OCI-LY7 (cell line): ENCODE measurements around the gene EIF4E3. TPM values are rescaled to one million over a fixed set of nuclear protein-coding genes. Genes with fewer than 3 reads are reported as not detected.

Experiments
- BruUV-seq: library from RNA; stranded (reverse); fragments of 400-500 nt; replicated peaks from 2 replicates; lab custom pipeline; 2021; lab: Mats Ljungman, UMichigan
- CTCF ChIA-PET: fragments of 300-600 bp; sonication (Branson Sonifier 250); formaldehyde crosslinking; loops from one replicate; lab custom pipeline; 2022; ENCODE audit warnings: antibody characterized with exemption; ENCODE audit not compliant: unreplicated experiment; lab: Charles Lee
- POLR2A ChIA-PET: fragments of 300-600 bp; sonication (Branson Sonifier 250); formaldehyde crosslinking; loops from one replicate; lab custom pipeline; 2022; ENCODE audit warnings: antibody characterized with exemption; lab: Charles Lee
- DNase-seq: peaks from one replicate; pipeline ENCODE4 v3.0.0-alpha.2; 2015; ENCODE audit warnings: low spot score
- H2AFZ ChIP-seq: fragments of 200-600 bp; sonication (generic), shearing (Covaris generic); 2 replicates; pipeline ENCODE4 v1.6.1; 2014; ENCODE audit warnings: mild to moderate bottlenecking, antibody characterized with exemption, low read length, moderate library complexity
- H3K27ac ChIP-seq: fragments of 200-600 bp; sonication (generic); 2 replicates; pipeline ENCODE4 v1.5.1; 2014; ENCODE audit warnings: mixed run types, low read depth, mild to moderate bottlenecking, moderate library complexity, low read length, inconsistent platforms; ENCODE audit not compliant: poor library complexity, severe bottlenecking
- H3K36me3 ChIP-seq: fragments of 200-600 bp; sonication (generic); 2 replicates; pipeline ENCODE4 v1.6.1; 2014; ENCODE audit warnings: mild to moderate bottlenecking, antibody characterized with exemption, low read length, moderate library complexity, mixed read lengths; ENCODE audit not compliant: insufficient read depth
- H3K4me1 ChIP-seq: fragments of 200-600 bp; sonication (generic); 2 replicates; pipeline ENCODE4 v1.5.1; 2014; ENCODE audit warnings: mild to moderate bottlenecking, low read length; ENCODE audit not compliant: insufficient read depth, poor library complexity, severe bottlenecking
- H3K4me2 ChIP-seq: fragments of 200-600 bp; sonication (generic); 2 replicates; pipeline ENCODE4 v1.6.1; 2014; ENCODE audit warnings: mild to moderate bottlenecking, low read length
- H3K4me3 ChIP-seq: fragments of 200-600 bp; sonication (generic); 2 replicates; pipeline ENCODE4 v1.5.1; 2014; ENCODE audit warnings: mild to moderate bottlenecking, low read depth, low read length; ENCODE audit not compliant: poor library complexity, severe bottlenecking
- H3K79me2 ChIP-seq: fragments of 200-600 bp; sonication (generic); 2 replicates; pipeline ENCODE4 v1.6.1; 2016; ENCODE audit warnings: low read depth, mild to moderate bottlenecking, low read length, moderate library complexity, mixed read lengths; ENCODE audit not compliant: insufficient read depth
- H3K9me2 ChIP-seq: fragments of 200-600 bp; sonication (generic); 2 replicates; pipeline ENCODE4 v1.6.1; 2016; ENCODE audit warnings: mild to moderate bottlenecking, low read length, mixed read lengths; ENCODE audit not compliant: insufficient read depth
- H3K9me3 ChIP-seq: fragments of 200-600 bp; sonication (generic); 2 replicates; pipeline ENCODE4 v1.6.1; 2014; ENCODE audit warnings: mild to moderate bottlenecking, mixed run types, low read length, mixed read lengths
- H4K20me1 ChIP-seq: fragments of 200-600 bp; sonication (generic); 2 replicates; pipeline ENCODE4 v1.6.1; 2014; ENCODE audit warnings: mild to moderate bottlenecking, antibody characterized with exemption, low read length, moderate library complexity, mixed read lengths; ENCODE audit not compliant: insufficient read depth
- EZH2phosphoT487 ChIP-seq: fragments of 200-600 bp; sonication (generic); IDR thresholded peaks from 2 replicates; pipeline ENCODE4 v1.6.1; 2018; ENCODE audit warnings: low read depth, borderline replicate concordance, mild to moderate bottlenecking, mixed run types, antibody characterized with exemption, low read length, moderate library complexity, mixed read lengths
- intact Hi-C: fragments of 100-400 bp; cut with micrococcal nuclease; formaldehyde crosslinking; loops from one replicate; pipeline ENCODE4 v1.10.0; 2022; ENCODE audit not compliant: unreplicated experiment
- total RNA-seq, 2 experiments: library from RNA; depleted of rRNA in 1 of 2; stranded (reverse); fragments of >200 nt in 1 of 2; shearing (Covaris generic) in 1 of 2; gene quantifications; 2 replicates each; pipeline ENCODE4 v1.2.3, GENCODE V29; 2014 to 2022
- TF ChIP-seq, protein P1 (sequence below): fragments of 200-600 bp; sonication (generic); conservative IDR thresholded peaks from 2 replicates; pipeline ENCODE4 v1.5.1; 2014; ENCODE audit warnings: mild to moderate bottlenecking, antibody characterized with exemption, low read length, moderate library complexity, mixed read lengths

The EIF4E3 gene
- total RNA-seq, 2 experiments from 2014 or later: not detected

DNA sequence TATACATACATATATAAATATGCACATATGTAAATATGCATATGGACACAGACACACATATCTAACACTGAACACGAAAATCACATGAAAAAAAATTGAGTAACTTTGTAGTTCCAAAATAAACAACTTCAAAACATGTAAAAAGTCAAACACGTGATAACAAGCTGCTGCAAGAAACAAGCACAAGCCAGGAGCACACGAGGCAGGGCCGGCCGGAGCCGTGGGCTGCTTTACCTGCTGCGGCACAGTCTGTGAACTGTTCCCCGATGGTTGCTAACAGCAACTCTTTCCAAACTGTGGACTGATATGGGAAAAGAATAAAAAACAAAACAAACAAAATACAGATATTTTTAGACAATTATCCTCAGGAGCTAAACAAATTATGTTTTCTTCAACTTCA lies 31.6 kb downstream of the EIF4E3 start:
- H3K4me2 ChIP-seq: no peak overlapping the region
- H3K36me3 ChIP-seq: no peaks in the 10 kb centered on the region
- no TSS peak for BruUV-seq
- POLR2A ChIA-PET: interaction anchor here (1.1 kb wide), 1 partner anchor 164 kb away, joined by 3 read pairs; no protein-coding TSS in a partner anchor
- H4K20me1 ChIP-seq: no peaks in the 10 kb centered on the region
- H3K27ac ChIP-seq: no peak overlapping the region
- H3K9me3 ChIP-seq: no peaks in the 10 kb centered on the region
- no peaks in the 10 kb centered on the region for H3K79me2 ChIP-seq
- CTCF ChIA-PET: no interaction called here
- DNase-seq: no peak
- H3K9me2 ChIP-seq: no peaks in the 10 kb centered on the region
- no peak for TF ChIP-seq EZH2phosphoT487
- TF ChIP-seq, protein P1, sequence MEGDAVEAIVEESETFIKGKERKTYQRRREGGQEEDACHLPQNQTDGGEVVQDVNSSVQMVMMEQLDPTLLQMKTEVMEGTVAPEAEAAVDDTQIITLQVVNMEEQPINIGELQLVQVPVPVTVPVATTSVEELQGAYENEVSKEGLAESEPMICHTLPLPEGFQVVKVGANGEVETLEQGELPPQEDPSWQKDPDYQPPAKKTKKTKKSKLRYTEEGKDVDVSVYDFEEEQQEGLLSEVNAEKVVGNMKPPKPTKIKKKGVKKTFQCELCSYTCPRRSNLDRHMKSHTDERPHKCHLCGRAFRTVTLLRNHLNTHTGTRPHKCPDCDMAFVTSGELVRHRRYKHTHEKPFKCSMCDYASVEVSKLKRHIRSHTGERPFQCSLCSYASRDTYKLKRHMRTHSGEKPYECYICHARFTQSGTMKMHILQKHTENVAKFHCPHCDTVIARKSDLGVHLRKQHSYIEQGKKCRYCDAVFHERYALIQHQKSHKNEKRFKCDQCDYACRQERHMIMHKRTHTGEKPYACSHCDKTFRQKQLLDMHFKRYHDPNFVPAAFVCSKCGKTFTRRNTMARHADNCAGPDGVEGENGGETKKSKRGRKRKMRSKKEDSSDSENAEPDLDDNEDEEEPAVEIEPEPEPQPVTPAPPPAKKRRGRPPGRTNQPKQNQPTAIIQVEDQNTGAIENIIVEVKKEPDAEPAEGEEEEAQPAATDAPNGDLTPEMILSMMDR: no peak
- intact Hi-C loops: no loop called here
- H3K4me1 ChIP-seq: no peaks in the 10 kb centered on the region
- H2AFZ ChIP-seq: no peak overlapping the region
- no peak overlapping the region for H3K4me3 ChIP-seq

GRCh38 chr3:71692139-71692538 lies 33.1 kb downstream of the EIF4E3 start:
- DNase-seq: no peak
- no peaks in the 10 kb centered on the region for H3K36me3 ChIP-seq
- H3K79me2 ChIP-seq: no peaks in the 10 kb centered on the region
- H3K4me3 ChIP-seq: no peak overlapping the region
- no peaks in the 10 kb centered on the region for H3K9me2 ChIP-seq
- TF ChIP-seq, protein P1: no peak
- no peak for TF ChIP-seq EZH2phosphoT487
- H2AFZ ChIP-seq: no peak overlapping the region
- intact Hi-C loops: no loop called here
- H3K27ac ChIP-seq: no peak overlapping the region
- H3K4me1 ChIP-seq: no peaks in the 10 kb centered on the region
- H3K4me2 ChIP-seq: no peak overlapping the region
- ChIA-PET POLR2A (interaction anchor here (0.8 to 0.9 kb wide), 2 partner anchors 19 to 1287 kb away, joined by 3 to 8 read pairs; no protein-coding TSS in a partner anchor), CTCF (no interaction called here)
- BruUV-seq: no TSS peak
- no peaks in the 10 kb centered on the region for H3K9me3 ChIP-seq
- no peaks in the 10 kb centered on the region for H4K20me1 ChIP-seq

DNA sequence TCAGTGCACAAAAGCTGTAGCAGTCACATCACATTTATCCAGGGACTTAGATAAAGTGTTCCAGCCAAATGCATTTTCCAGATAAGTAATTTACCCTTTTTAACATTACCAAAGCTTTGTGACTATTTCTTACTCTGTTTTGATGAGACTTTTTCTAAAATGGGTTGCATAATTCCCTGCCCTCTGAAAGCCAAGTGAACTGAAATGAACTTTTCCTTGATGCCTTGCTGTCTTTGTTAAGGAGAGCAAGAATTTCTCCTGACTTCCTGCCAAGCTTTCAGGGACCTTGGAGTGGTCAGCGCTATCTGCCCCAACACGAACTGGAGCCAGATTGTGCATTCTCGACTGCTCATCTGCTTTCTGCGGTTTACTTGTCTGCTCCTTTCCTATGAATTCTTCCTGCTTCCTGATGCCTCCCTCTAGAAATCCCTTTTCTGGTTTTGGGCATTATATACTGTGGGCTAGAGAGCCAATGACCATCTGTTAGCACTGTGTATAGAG lies 34.8 kb downstream of the EIF4E3 start:
- Histone ChIP-seq H3K27ac (no peak overlapping the region), H3K9me3 (no peaks in the 10 kb centered on the region), H3K4me3 (no peak overlapping the region), H4K20me1 (no peaks in the 10 kb centered on the region), H2AFZ (no peak overlapping the region), H3K79me2 (no peaks in the 10 kb centered on the region), H3K4me1 (no peaks in the 10 kb centered on the region), H3K9me2 (no peaks in the 10 kb centered on the region), H3K36me3 (no peaks in the 10 kb centered on the region), H3K4me2 (no peak overlapping the region)
- ChIA-PET POLR2A (interaction anchor here (0.7 kb wide), 3 partner anchors 82 to 1490 kb away, joined by 3 read pairs; no protein-coding TSS in a partner anchor), CTCF (no interaction called here)
- intact Hi-C loops: no loop called here
- DNase-seq: no peak
- no peak for TF ChIP-seq EZH2phosphoT487
- TF ChIP-seq, protein P1: no peak
- no TSS peak for BruUV-seq
